ENCODE measurements around the gene ZNF280B. TPM values are rescaled to one million over a fixed set of nuclear protein-coding genes. Genes with fewer than 3 reads are reported as not detected.
"Not testable (repeated sequence)": the region's sequence is repeated elsewhere in the genome, so short reads cannot be mapped to it uniquely, and the experiment has no call there.

Gene ZNF280B
- total RNA-seq, 2 donors from 2014 or later: 0.33 to 1.0 TPM

DNA sequence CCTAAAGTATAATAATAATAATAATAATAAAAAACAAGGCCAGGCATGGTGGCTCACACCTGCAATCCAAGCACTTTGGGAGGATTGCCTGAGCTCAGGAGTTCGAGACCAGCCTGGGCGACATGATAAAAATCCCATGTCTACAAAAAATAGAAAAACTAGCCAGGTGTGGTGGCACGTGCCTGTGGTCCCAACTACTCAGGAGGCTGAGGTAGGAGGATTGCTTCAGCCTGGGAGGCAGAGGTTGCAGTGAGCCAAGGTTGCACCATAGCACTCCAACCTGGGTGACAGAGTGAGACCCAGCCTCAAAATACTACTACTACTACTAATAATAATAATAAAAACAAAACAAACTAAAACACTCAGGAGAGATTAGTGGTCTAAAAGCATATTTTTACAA is 27.1 kb upstream of the ZNF280B start:
- DNase-seq (no peak), ATAC-seq (no peak)
- 71 to 80% methylated on average over 3 of the region's 3 CpGs for whole genome bisulfite sequencing, 2 donors
- H3K4me1 ChIP-seq: no peaks in the 10 kb centered on the region
- intact Hi-C loops (cut with DNase I): no loop called here
- TF ChIP-seq, protein P1, sequence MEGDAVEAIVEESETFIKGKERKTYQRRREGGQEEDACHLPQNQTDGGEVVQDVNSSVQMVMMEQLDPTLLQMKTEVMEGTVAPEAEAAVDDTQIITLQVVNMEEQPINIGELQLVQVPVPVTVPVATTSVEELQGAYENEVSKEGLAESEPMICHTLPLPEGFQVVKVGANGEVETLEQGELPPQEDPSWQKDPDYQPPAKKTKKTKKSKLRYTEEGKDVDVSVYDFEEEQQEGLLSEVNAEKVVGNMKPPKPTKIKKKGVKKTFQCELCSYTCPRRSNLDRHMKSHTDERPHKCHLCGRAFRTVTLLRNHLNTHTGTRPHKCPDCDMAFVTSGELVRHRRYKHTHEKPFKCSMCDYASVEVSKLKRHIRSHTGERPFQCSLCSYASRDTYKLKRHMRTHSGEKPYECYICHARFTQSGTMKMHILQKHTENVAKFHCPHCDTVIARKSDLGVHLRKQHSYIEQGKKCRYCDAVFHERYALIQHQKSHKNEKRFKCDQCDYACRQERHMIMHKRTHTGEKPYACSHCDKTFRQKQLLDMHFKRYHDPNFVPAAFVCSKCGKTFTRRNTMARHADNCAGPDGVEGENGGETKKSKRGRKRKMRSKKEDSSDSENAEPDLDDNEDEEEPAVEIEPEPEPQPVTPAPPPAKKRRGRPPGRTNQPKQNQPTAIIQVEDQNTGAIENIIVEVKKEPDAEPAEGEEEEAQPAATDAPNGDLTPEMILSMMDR (IDR thresholded peaks at IDR 0.05): no peak
- no peak for TF ChIP-seq POLR2A (IDR thresholded peaks at IDR 0.05)
- no peak overlapping the region for H3K4me3 ChIP-seq
- H3K9me3 ChIP-seq: no peaks in the 10 kb centered on the region
- no peak overlapping the region for H3K27ac ChIP-seq
- H3K27me3 ChIP-seq: no peaks in the 10 kb centered on the region
- no peaks in the 10 kb centered on the region for H3K36me3 ChIP-seq (replicated peaks in 1 of 2; ENCODE audit: insufficient read depth in 1 of 2, low read depth in 2 of 2)

DNA sequence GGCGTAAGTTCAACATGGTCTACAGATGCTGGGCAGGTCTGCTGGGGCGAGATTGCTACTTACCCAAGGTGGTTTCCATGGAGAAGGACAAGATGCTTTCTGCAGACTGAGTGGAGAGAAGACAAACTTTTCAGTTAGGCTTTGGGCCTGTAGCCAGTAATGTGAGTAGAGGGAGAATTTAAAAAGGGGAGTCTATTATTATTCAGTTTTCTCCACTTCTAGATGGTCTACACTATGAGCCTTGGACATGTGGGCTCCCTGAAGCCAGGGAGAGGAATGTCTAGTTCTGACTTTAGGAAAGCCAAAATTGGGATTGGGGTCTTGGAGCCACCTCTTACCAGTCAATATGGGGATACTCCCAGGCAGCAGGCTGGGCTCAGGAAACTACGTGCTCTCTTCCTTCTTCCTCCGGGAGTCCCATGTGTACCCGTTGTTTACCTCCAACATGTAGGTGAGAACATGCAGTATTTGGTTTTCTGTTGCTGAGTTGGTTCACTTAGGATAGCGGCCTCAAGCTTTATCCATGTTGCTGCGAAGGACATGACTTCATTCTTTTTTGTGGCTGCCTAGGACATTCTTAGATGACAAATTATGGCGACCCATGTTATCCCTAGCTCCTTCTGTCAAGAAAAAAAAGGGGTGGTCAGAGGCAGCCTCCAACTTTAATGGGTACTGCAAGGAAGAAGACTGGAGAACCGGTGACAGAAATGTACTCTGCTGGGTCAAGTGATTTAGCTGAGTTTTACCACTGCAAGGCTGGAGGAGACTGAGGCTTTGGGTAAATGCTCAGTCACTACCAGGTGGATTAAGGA is 26.3 kb upstream of the ZNF280B start:
- intact Hi-C loops (cut with DNase I): no loop called here
- 70 to 73% methylated on average over 9 of the region's 9 CpGs for WGBS, 2 donors
- no peak for ATAC-seq

DNA sequence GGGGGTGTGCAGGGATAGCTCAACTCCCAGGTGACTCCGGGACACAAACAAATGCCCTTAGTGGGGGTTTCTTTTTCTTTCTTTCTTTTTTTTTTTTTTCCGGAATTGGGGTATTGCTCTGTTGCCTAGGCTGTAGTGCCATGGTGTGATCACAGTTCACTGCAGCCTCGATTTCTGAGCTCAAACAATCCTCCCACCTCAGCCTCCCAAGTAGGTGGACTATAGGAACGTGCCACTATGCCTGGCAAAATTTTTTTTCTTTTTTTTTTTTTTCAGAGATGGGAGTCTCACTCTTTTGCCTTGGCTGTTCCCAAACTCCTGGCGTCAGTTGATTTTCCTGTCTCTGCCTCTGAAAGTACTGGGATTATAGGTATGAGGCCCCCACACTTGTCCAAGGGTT is 25.3 kb upstream of the ZNF280B start:
- Histone ChIP-seq H3K4me3 (no peak overlapping the region), H3K27me3 (no peaks in the 10 kb centered on the region), H3K9me3 (no peaks in the 10 kb centered on the region), H3K27ac (no peak overlapping the region), H3K36me3 (replicated peaks in 1 of 2; ENCODE audit: insufficient read depth in 1 of 2, low read depth in 2 of 2) (no peaks in the 10 kb centered on the region), H3K4me1 (no peaks in the 10 kb centered on the region)
- ATAC-seq (no peak), DNase-seq (no peak)
- WGBS, 2 donors: 54 to 62% methylated on average over 5 of the region's 5 CpGs
- intact Hi-C loops (cut with DNase I): no loop called here
- no peak for TF ChIP-seq POLR2A (IDR thresholded peaks at IDR 0.05)
- TF ChIP-seq, protein P1 (IDR thresholded peaks at IDR 0.05): no peak

More for the DNA sequence above, 26.3 kb upstream of the ZNF280B start:
- Histone ChIP-seq H3K27ac (no peak overlapping the region), H3K9me3 (no peaks in the 10 kb centered on the region), H3K4me3 (no peak overlapping the region), H3K27me3 (no peaks in the 10 kb centered on the region), H3K4me1 (no peaks in the 10 kb centered on the region), H3K36me3 (replicated peaks in 1 of 2; ENCODE audit: insufficient read depth in 1 of 2, low read depth in 2 of 2) (no peaks in the 10 kb centered on the region)
- TF ChIP-seq POLR2A (IDR thresholded peaks at IDR 0.05): no peak
- TF ChIP-seq, protein P1 (IDR thresholded peaks at IDR 0.05): no peak
- DNase-seq: no peak

DNA sequence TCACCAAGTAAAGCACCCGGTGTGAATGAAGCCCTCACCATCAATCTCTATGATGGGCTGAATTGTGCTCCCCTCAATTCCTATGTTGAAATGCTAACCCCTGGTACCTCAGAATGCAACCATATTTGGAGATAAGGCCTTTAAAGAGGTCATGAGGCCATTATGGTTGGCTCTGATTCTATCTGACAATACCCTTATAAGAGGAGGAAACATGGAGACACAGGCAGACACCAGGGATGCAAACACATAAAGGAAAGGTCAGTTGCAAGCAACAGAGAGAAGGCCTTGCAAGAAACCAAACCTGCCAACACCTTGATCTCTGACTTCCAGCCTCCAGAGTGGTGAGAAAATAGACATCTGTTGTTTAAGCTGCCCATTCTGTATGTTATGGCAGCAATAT is 24.9 kb upstream of the ZNF280B start:
- Histone ChIP-seq H3K4me3 (no peak overlapping the region), H3K36me3 (replicated peaks in 1 of 2; ENCODE audit: insufficient read depth in 1 of 2, low read depth in 2 of 2) (no peaks in the 10 kb centered on the region), H3K27ac (no peak overlapping the region), H3K27me3 (no peaks in the 10 kb centered on the region), H3K4me1 (no peaks in the 10 kb centered on the region), H3K9me3 (no peaks in the 10 kb centered on the region)
- no peak for ATAC-seq
- DNase-seq: no peak
- 94 to 100% methylated on average over 1 of the region's 1 CpG for WGBS, 2 donors
- TF ChIP-seq, protein P1 (IDR thresholded peaks at IDR 0.05): no peak
- no peak for TF ChIP-seq POLR2A (IDR thresholded peaks at IDR 0.05)
- intact Hi-C loops (cut with DNase I): no loop called here

DNA sequence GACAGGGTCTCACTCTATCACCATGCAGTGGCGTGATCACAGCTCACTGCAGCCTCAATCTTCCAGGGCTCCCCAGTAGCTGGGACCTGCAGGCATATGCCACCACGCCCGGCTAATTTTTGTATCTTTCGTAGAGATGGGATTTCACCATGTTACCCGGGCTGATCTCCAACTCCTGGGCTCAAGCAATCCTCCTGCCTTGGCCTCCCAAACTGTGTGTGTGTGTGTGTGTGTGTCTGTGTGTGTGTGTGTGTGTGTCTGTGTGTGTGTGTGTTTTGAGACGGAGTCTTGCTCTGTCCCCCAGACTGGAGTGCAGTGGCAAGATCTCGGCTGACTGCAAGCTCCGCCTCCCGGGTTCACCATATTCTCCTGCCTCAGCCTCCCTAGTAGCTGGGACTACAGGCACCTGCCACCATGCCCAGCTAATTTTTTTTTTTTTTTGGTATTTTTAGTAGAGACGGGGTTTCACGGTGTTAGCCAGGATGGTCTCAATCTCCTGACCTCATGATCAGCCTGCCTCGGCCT is 24.1 kb upstream of the ZNF280B start:
- WGBS, 2 donors: 81 to 89% methylated on average over 12 of the region's 12 CpGs
- H3K4me1 ChIP-seq; H3K36me3 ChIP-seq (replicated peaks in 1 of 2; ENCODE audit: insufficient read depth in 1 of 2, low read depth in 2 of 2); H3K27me3 ChIP-seq; H3K9me3 ChIP-seq; ATAC-seq; intact Hi-C loops (cut with DNase I); H3K27ac ChIP-seq; DNase-seq; H3K4me3 ChIP-seq: not testable (repeated sequence)
